CD8-positive, alpha-beta memory T cell (primary cell): ENCODE results near the gene KRTAP10-9. TPM values are rescaled to one million over a fixed set of nuclear protein-coding genes. Genes with fewer than 3 reads are reported as not detected.

Experiments used
- CTCF ChIA-PET: fragments of 350-600 bp; sonication (Branson Sonifier 250); formaldehyde crosslinking; loops from one replicate; lab custom pipeline; 2021; ENCODE audit warnings: antibody characterized with exemption; lab: Charles Lee
- POLR2A ChIA-PET: fragments of 350-600 bp; sonication (Branson Sonifier 250); formaldehyde crosslinking; loops from one replicate; lab custom pipeline; 2021; ENCODE audit warnings: antibody characterized with exemption; lab: Charles Lee
- DNase-seq, 5 donors: peaks; one replicate each; pipeline versions ENCODE4 v3.0.0 to v3.0.0-alpha.2; 2020 to 2022; ENCODE audit warnings: mixed read lengths in 1 of 5
- H3K27ac ChIP-seq: one replicate; pipeline ENCODE4 v1.7.0; 2013; ENCODE audit warnings: low read depth, mild to moderate bottlenecking, low read length, moderate library complexity
- H3K27me3 ChIP-seq: 2 replicates; pipeline ENCODE4 v1.7.0; 2013; ENCODE audit warnings: low read length, mild to moderate bottlenecking; ENCODE audit not compliant: insufficient read depth, poor library complexity, severe bottlenecking
- H3K36me3 ChIP-seq: 2 replicates; pipeline ENCODE4 v1.7.0; 2013; ENCODE audit warnings: mild to moderate bottlenecking, low read length, moderate library complexity; ENCODE audit not compliant: insufficient read depth
- H3K4me1 ChIP-seq: 2 replicates; pipeline ENCODE4 v1.7.0; 2013; ENCODE audit warnings: mild to moderate bottlenecking, low read length, moderate library complexity; ENCODE audit not compliant: insufficient read depth
- H3K4me3 ChIP-seq: 2 replicates; pipeline ENCODE4 v1.7.0; 2013; ENCODE audit warnings: mild to moderate bottlenecking, low read length
- H3K9me3 ChIP-seq: 2 replicates; pipeline ENCODE4 v1.7.0; 2013; ENCODE audit warnings: mild to moderate bottlenecking, low read length
- H3K27ac Mint-ChIP-seq, 8 donors: one replicate each; pipeline ENCODE4 v1.8.0; 2020 to 2021; ENCODE audit warnings: mixed read lengths in 8 of 8, mild to moderate bottlenecking in 6 of 8, inconsistent platforms in 3 of 8, moderate library complexity in 3 of 8
- H3K27me3 Mint-ChIP-seq, 2 donors: one replicate each; pipeline ENCODE4 v1.8.0; 2020 to 2021; ENCODE audit warnings: mixed read lengths in 2 of 2, mild to moderate bottlenecking in 1 of 2, moderate library complexity in 1 of 2
- H3K36me3 Mint-ChIP-seq, 3 donors: one replicate each; pipeline ENCODE4 v1.8.0; 2020 to 2021; ENCODE audit warnings: mixed read lengths in 3 of 3, inconsistent platforms in 1 of 3, mild to moderate bottlenecking in 1 of 3
- H3K4me1 Mint-ChIP-seq, 3 donors: one replicate each; pipeline ENCODE4 v1.8.0; 2020 to 2021; ENCODE audit warnings: mixed read lengths in 3 of 3, inconsistent platforms in 1 of 3, mild to moderate bottlenecking in 1 of 3
- H3K4me3 Mint-ChIP-seq, 7 donors: one replicate each; pipeline ENCODE4 v1.8.0; 2020 to 2021; ENCODE audit warnings: mixed read lengths in 7 of 7, mild to moderate bottlenecking in 6 of 7, moderate library complexity in 4 of 7, inconsistent platforms in 2 of 7
- H3K9me3 Mint-ChIP-seq, 5 donors: one replicate each; pipeline ENCODE4 v1.8.0; 2020 to 2022; ENCODE audit warnings: mixed read lengths in 5 of 5, mild to moderate bottlenecking in 3 of 5, moderate library complexity in 2 of 5, inconsistent platforms in 1 of 5
- polyA plus RNA-seq: library from polyadenylated mRNA; unstranded; fragments of 300-500 nt; fragmentation: Illumina TruSeq; gene quantifications from one replicate; pipeline ENCODE4 v1.2.3, GENCODE V29; 2021
- total RNA-seq, 2 experiments: library from RNA; stranded (reverse); gene quantifications; one replicate each; pipeline ENCODE4 v1.2.3, GENCODE V29; 2021

The KRTAP10-9 gene
- total and polyA plus RNA-seq, 3 experiments from 2014 or later: not detected

GRCh38 chr21:44648557-44649311, 21.8 kb downstream of the KRTAP10-9 start:
- POLR2A ChIA-PET: no interaction called here
- Histone ChIP-seq H3K4me3 (no peak overlapping the region), H3K4me1 (peaks cover 6% of the 10 kb centered on the region), H3K27me3 (no peaks in the 10 kb centered on the region), H3K36me3 (no peaks in the 10 kb centered on the region), H3K9me3 (no peaks in the 10 kb centered on the region), H3K27ac (no peak overlapping the region)
- H3K4me3 Mint-ChIP-seq: peak overlapping the region in 1 of 7 donors; percentile 59
- H3K27ac Mint-ChIP-seq: peak overlapping the region in 1 of 8 donors; percentile 58
- H3K36me3 Mint-ChIP-seq: peaks cover 0 to 11% (median 5%) of the 10 kb centered on the region in 3 donors
- H3K9me3 Mint-ChIP-seq: peaks cover 14 to 23% (median 18%) of the 10 kb centered on the region in 5 donors
- H3K4me1 Mint-ChIP-seq: peaks cover 6 to 21% (median 18%) of the 10 kb centered on the region in 3 donors
- DNase-seq: no peak
- CTCF ChIA-PET: interaction anchor here (1.1 to 1.4 kb wide), 3 partner anchors 10 to 138 kb away, joined by 3 to 4 read pairs (median 3); no protein-coding TSS in a partner anchor
- H3K27me3 Mint-ChIP-seq: no peaks in the 10 kb centered on the region

- no peak overlapping the region for H3K27ac ChIP-seq
- no peak for DNase-seq
- H3K4me1 ChIP-seq: peaks cover 15% of the 10 kb centered on the region
- Mint-ChIP-seq H3K27me3 (no peaks in the 10 kb centered on the region), H3K36me3 (peaks cover 0 to 6% (median 4%) of the 10 kb centered on the region in 3 donors), H3K4me1 (peaks cover 14 to 30% (median 27%) of the 10 kb centered on the region in 3 donors), H3K27ac (peak overlapping the region in 2 of 8 donors; percentile 22 to 47), H3K9me3 (peaks cover 6 to 15% (median 14%) of the 10 kb centered on the region in 5 donors), H3K4me3 (no peak overlapping the region)
- ChIA-PET CTCF (interaction anchor here (1.1 to 1.4 kb wide), 3 partner anchors 9 to 139 kb away, joined by 3 to 4 read pairs (median 3); no protein-coding TSS in a partner anchor), POLR2A (no interaction called here)
- H3K9me3 ChIP-seq: no peaks in the 10 kb centered on the region
- H3K4me3 ChIP-seq: no peak overlapping the region
- no peaks in the 10 kb centered on the region for H3K27me3 ChIP-seq
- no peaks in the 10 kb centered on the region for H3K36me3 ChIP-seq
Observed at GRCh38 chr21:44649521-44650100, 22.7 kb downstream of the KRTAP10-9 start.

GRCh38 chr21:44650265-44650972, 23.5 kb downstream of the KRTAP10-9 start:
- POLR2A ChIA-PET: no interaction called here
- no peak overlapping the region for H3K4me3 Mint-ChIP-seq
- no peaks in the 10 kb centered on the region for H3K27me3 Mint-ChIP-seq
- peak overlapping the region in 4 of 8 donors; percentile 22 to 78 (median 54) for H3K27ac Mint-ChIP-seq
- no peak overlapping the region for H3K4me3 ChIP-seq
- no peaks in the 10 kb centered on the region for H3K36me3 ChIP-seq
- peaks cover 20 to 38% (median 34%) of the 10 kb centered on the region in 3 donors for H3K4me1 Mint-ChIP-seq
- CTCF ChIA-PET: interaction anchor here (1.4 kb wide), 1 partner anchor 140 kb away, joined by 4 read pairs; no protein-coding TSS in a partner anchor
- H3K9me3 Mint-ChIP-seq: peaks cover 0 to 10% (median 9%) of the 10 kb centered on the region in 5 donors
- no peaks in the 10 kb centered on the region for H3K9me3 ChIP-seq
- H3K27ac ChIP-seq: no peak overlapping the region
- peaks cover 23% of the 10 kb centered on the region for H3K4me1 ChIP-seq
- DNase-seq: no peak
- no peaks in the 10 kb centered on the region for H3K27me3 ChIP-seq
- H3K36me3 Mint-ChIP-seq: no peaks in the 10 kb centered on the region

- no peaks in the 10 kb centered on the region for H3K36me3 ChIP-seq
- Mint-ChIP-seq H3K9me3 (peaks cover 0 to 11% (median 7%) of the 10 kb centered on the region in 5 donors), H3K36me3 (peaks cover 0 to under 1% (median under 1%) of the 10 kb centered on the region in 3 donors), H3K4me1 (peaks cover 23 to 45% (median 39%) of the 10 kb centered on the region in 3 donors), H3K27ac (peak overlapping the region in 5 of 8 donors; percentile 33 to 79 (median 73)), H3K4me3 (no peak overlapping the region), H3K27me3 (no peaks in the 10 kb centered on the region)
- peaks cover 30% of the 10 kb centered on the region for H3K4me1 ChIP-seq
- H3K27ac ChIP-seq: no peak overlapping the region
- no peaks in the 10 kb centered on the region for H3K27me3 ChIP-seq
- POLR2A ChIA-PET: no interaction called here
- H3K4me3 ChIP-seq: no peak overlapping the region
- DNase-seq: no peak
- peaks cover 1% of the 10 kb centered on the region for H3K9me3 ChIP-seq
- CTCF ChIA-PET: no interaction called here
Observed at GRCh38 chr21:44650973-44651675, 24.2 kb downstream of the KRTAP10-9 start.

GRCh38 chr21:44653123-44653522, 26.2 kb downstream of the KRTAP10-9 start:
- H3K27me3 Mint-ChIP-seq: peaks cover 0 to 2% of the 10 kb centered on the region in 2 donors
- Histone ChIP-seq H3K27ac (no peak overlapping the region), H3K27me3 (no peaks in the 10 kb centered on the region), H3K4me1 (peaks cover 48% of the 10 kb centered on the region), H3K36me3 (no peaks in the 10 kb centered on the region), H3K9me3 (peaks cover 9% of the 10 kb centered on the region), H3K4me3 (no peak overlapping the region)
- H3K27ac Mint-ChIP-seq: peak overlapping the region; percentile 84 to 98 (median 95)
- H3K4me1 Mint-ChIP-seq: peaks cover 43 to 58% (median 54%) of the 10 kb centered on the region in 3 donors
- H3K36me3 Mint-ChIP-seq: peaks cover 3 to 14% (median 13%) of the 10 kb centered on the region in 3 donors
- H3K4me3 Mint-ChIP-seq: no peak overlapping the region
- POLR2A ChIA-PET: interaction anchor here (0.7 to 1.3 kb wide), 2 partner anchors 34 to 274 kb away, joined by 4 to 6 read pairs; no protein-coding TSS in a partner anchor
- peaks cover 11 to 25% (median 14%) of the 10 kb centered on the region in 5 donors for H3K9me3 Mint-ChIP-seq
- CTCF ChIA-PET: interaction anchor here (1.3 kb wide), 1 partner anchor 34 kb away, joined by 5 read pairs; no protein-coding TSS in a partner anchor
- peak in 1 of 5 donors; percentile 20 for DNase-seq

- no peaks in the 10 kb centered on the region for H3K27me3 ChIP-seq
- H3K27ac ChIP-seq: no peak overlapping the region
- peak; percentile 56 to 88 (median 85) for DNase-seq
- Mint-ChIP-seq H3K4me1 (peaks cover 51 to 66% (median 62%) of the 10 kb centered on the region in 3 donors), H3K9me3 (peaks cover 11 to 25% (median 14%) of the 10 kb centered on the region in 5 donors), H3K27ac (peak overlapping the region; percentile 84 to 98 (median 95)), H3K36me3 (peaks cover 3 to 14% (median 13%) of the 10 kb centered on the region in 3 donors), H3K27me3 (peaks cover 0 to 4% of the 10 kb centered on the region in 2 donors), H3K4me3 (peak overlapping the region; percentile 55 to 79 (median 71))
- POLR2A ChIA-PET: interaction anchor here (0.7 to 1.3 kb wide), 2 partner anchors 35 to 274 kb away, joined by 4 to 6 read pairs; no protein-coding TSS in a partner anchor
- peaks cover 9% of the 10 kb centered on the region for H3K9me3 ChIP-seq
- CTCF ChIA-PET: interaction anchor here (1.1 to 1.3 kb wide), 2 partner anchors 35 to 143 kb away, joined by 3 to 5 read pairs; no protein-coding TSS in a partner anchor
- H3K4me3 ChIP-seq: no peak overlapping the region
- H3K36me3 ChIP-seq: no peaks in the 10 kb centered on the region
- peaks cover 56% of the 10 kb centered on the region for H3K4me1 ChIP-seq
Observed at GRCh38 chr21:44653656-44654575, 27.0 kb downstream of the KRTAP10-9 start.
